ENCODE measurements around the gene CREM.
"Not testable (repeated sequence)": the region's sequence is repeated elsewhere in the genome, so short reads cannot be mapped to it uniquely, and the experiment has no call there.

The CREM gene

DNA sequence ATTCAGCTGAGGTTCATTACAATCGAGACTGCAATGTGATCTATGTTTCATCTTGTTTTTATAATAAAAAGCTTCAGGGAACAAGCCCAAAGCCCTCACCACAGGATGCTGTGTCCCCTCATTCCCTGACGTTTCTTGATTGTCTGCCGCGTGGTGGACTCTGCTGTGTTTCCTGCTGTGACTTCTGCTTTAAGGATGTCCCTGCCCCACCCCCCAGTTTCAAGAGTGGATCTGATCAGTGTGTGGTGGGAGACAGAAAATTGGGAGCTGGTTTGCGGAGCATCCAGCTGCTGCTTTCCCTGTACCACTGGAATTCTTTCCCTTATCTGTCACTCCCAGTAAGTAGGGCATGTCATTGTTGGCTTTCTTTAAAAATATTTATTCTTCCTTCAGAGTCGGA lies 86.2 kb downstream of the CREM start:
- H3K27ac Mint-ChIP-seq, result no peak overlapping the region
- no peak for TF ChIP-seq CTCF (IDR thresholded peaks at IDR 0.05)
- no peaks in the 10 kb centered on the region for H3K9me3 Mint-ChIP-seq
- H3K4me3 Mint-ChIP-seq, result no peak overlapping the region
- DNase-seq, result no peak
- peaks cover 35% of the 10 kb centered on the region for H3K36me3 Mint-ChIP-seq (ENCODE audit: low read depth)
- H3K4me1 Mint-ChIP-seq, result peaks cover 10% of the 10 kb centered on the region
- peaks cover 7% of the 10 kb centered on the region for H3K27me3 Mint-ChIP-seq (ENCODE audit: low read depth, poor library complexity)

GRCh38 chr10:35213699-35214098 lies 87.1 kb downstream of the CREM start:
- Mint-ChIP-seq H3K27ac (peak overlapping the region; percentile 67), H3K4me1 (peaks cover 16% of the 10 kb centered on the region), H3K4me3 (no peak overlapping the region), H3K36me3 (ENCODE audit: low read depth) (peaks cover 27% of the 10 kb centered on the region), H3K27me3 (ENCODE audit: low read depth, poor library complexity) (peaks cover 10% of the 10 kb centered on the region), H3K9me3 (no peaks in the 10 kb centered on the region)
- no peak for DNase-seq
- TF ChIP-seq CTCF (IDR thresholded peaks at IDR 0.05), result no peak

DNA sequence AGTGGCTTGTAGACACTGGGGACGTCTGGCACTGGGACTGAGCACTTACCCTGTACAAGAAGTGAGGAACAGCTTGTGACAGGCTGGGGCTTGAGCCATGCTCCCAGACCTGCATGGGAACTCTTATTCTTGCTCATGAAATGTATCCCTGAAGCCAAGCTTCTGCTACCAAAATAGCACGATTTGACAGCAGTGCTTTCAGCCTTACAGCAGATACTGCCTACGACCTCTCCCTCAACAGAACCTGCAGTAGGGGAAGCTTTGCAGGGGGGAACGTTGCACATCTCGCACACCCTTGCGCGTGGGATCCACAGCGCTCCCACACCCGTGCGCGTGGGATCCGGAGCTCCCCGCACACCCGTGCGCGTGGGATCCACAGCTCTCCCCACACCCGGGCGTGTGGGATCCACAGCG lies 88.0 kb downstream of the CREM start:
- peaks cover 27% of the 10 kb centered on the region for H3K36me3 Mint-ChIP-seq (ENCODE audit: low read depth)
- H3K27ac Mint-ChIP-seq, result no peak overlapping the region
- H3K4me1 Mint-ChIP-seq, result peaks cover 12% of the 10 kb centered on the region
- H3K4me3 Mint-ChIP-seq, result no peak overlapping the region
- TF ChIP-seq CTCF (IDR thresholded peaks at IDR 0.05), result no peak
- no peaks in the 10 kb centered on the region for H3K9me3 Mint-ChIP-seq
- peaks cover 10% of the 10 kb centered on the region for H3K27me3 Mint-ChIP-seq (ENCODE audit: low read depth, poor library complexity)
- no peak for DNase-seq

- H3K36me3 Mint-ChIP-seq (ENCODE audit: low read depth), result peaks cover 26% of the 10 kb centered on the region
Measured at GRCh38 chr10:35215107-35215506, 88.5 kb downstream of the CREM start.

DNA sequence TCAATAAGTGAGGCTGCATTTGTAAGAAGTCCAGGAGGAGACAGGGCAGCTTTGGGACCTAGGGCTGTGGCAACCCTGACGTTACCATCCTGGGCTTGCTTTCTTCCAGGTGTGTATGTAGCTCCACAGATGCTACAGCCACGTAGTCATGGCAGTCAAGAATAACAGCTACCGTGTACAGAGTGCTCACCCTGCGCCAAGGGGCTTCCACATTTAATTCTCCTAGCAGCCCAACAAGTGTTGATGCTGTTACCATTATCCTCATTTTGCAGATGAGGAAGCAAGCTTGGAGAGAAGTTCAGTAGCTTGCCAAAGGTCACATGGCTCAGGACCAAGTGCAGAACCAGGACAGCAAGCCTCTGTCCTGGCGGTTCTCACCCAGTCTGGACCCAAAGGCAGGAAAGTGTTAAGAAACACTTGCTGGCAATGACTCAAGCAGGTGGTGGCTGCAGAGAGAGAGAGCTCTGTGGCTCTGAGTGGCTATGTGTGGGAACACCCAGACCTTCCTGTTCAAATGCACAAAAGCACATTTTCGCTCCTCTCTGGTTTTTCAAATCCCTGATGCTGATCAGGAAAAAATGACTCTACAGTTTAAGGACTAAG lies 89.8 kb downstream of the CREM start:
- H3K36me3 Mint-ChIP-seq (ENCODE audit: low read depth), result peaks cover 13% of the 10 kb centered on the region
- H3K27me3 Mint-ChIP-seq (ENCODE audit: low read depth, poor library complexity), result peaks cover 5% of the 10 kb centered on the region
- peaks cover 20% of the 10 kb centered on the region for H3K4me1 Mint-ChIP-seq
- no peak overlapping the region for H3K27ac Mint-ChIP-seq
- TF ChIP-seq CTCF (IDR thresholded peaks at IDR 0.05), result no peak
- H3K4me3 Mint-ChIP-seq, result no peak overlapping the region
- DNase-seq, result no peak
- no peaks in the 10 kb centered on the region for H3K9me3 Mint-ChIP-seq

More at GRCh38 chr10:35215107-35215506, 88.5 kb downstream of the CREM start:
- Mint-ChIP-seq H3K4me3 (no peak overlapping the region), H3K4me1 (peaks cover 16% of the 10 kb centered on the region), H3K27me3 (ENCODE audit: low read depth, poor library complexity) (peaks cover 10% of the 10 kb centered on the region), H3K9me3 (no peaks in the 10 kb centered on the region), H3K27ac (no peak overlapping the region)
- DNase-seq, result no peak
- TF ChIP-seq CTCF (IDR thresholded peaks at IDR 0.05), result no peak

GRCh38 chr10:35216956-35217355 lies 90.3 kb downstream of the CREM start:
- peaks cover 20% of the 10 kb centered on the region for H3K4me1 Mint-ChIP-seq
- not testable (repeated sequence) for H3K36me3 Mint-ChIP-seq (ENCODE audit: low read depth); H3K27ac Mint-ChIP-seq; H3K4me3 Mint-ChIP-seq; H3K9me3 Mint-ChIP-seq; DNase-seq; H3K27me3 Mint-ChIP-seq (ENCODE audit: low read depth, poor library complexity)
